Heart left ventricle (tissue), 16 donors: ENCODE results near the gene IFI30. TPM values are rescaled to one million over a fixed set of nuclear protein-coding genes. Genes with fewer than 3 reads are reported as not detected.

ENCODE experiments used
- ATAC-seq, 4 donors: fragments of 200-7000 bp; cut with Tn5 transposase; one replicate each; pipeline ENCODE4 v1.9.1; 2020 to 2022; ENCODE audit warnings: moderate library complexity in 4 of 4, mild to moderate bottlenecking in 3 of 4, moderate number of reproducible peaks in 1 of 4
- DNase-seq, 5 donors: peaks; one replicate each; pipeline ENCODE4 v3.0.0-alpha.2; 2020
- H3K27ac ChIP-seq, 12 donors: fragments of 200-600 bp; sonication (generic) in 4 of 12; one replicate each; pipeline versions ENCODE4 v1.5.0 to v1.8.0; 2016 to 2022; ENCODE audit warnings: mild to moderate bottlenecking in 2 of 12
- H3K27me3 ChIP-seq, 9 donors: fragments of 200-600 bp; sonication (generic) in 2 of 9; one replicate each; pipeline versions ENCODE4 v1.5.1 to v1.8.0; 2016 to 2022; ENCODE audit warnings: mild to moderate bottlenecking in 3 of 9
- H3K36me3 ChIP-seq, 9 donors: fragments of 200-600 bp; sonication (generic) in 2 of 9; one replicate each; pipeline versions ENCODE4 v1.5.0 to v1.8.0; 2018 to 2022; ENCODE audit warnings: mild to moderate bottlenecking in 2 of 9
- H3K4me1 ChIP-seq, 12 donors: fragments of 200-600 bp; sonication (generic) in 4 of 12; one replicate each; pipeline versions ENCODE4 v1.5.0 to v1.8.0; 2016 to 2022; ENCODE audit warnings: mild to moderate bottlenecking in 3 of 12
- H3K4me3 ChIP-seq, 12 donors: fragments of 200-600 bp; sonication (generic) in 4 of 12; one replicate each; pipeline versions ENCODE4 v1.5.0 to v1.8.0; 2017 to 2022; ENCODE audit warnings: mild to moderate bottlenecking in 9 of 12, moderate library complexity in 4 of 12
- H3K9me3 ChIP-seq, 12 donors: fragments of 200-600 bp; sonication (generic) in 4 of 12; one replicate each; pipeline versions ENCODE4 v1.5.0 to v1.8.0; 2016 to 2022; ENCODE audit warnings: mild to moderate bottlenecking in 1 of 12
- CTCF ChIP-seq, 12 donors: fragments of 200-600 bp; sonication (generic) in 4 of 12; IDR thresholded peaks; one replicate each; pipeline versions ENCODE4 v1.5.0 to v1.8.0; 2018 to 2022; ENCODE audit warnings: antibody characterized with exemption in 12 of 12, mild to moderate bottlenecking in 5 of 12
- POLR2A ChIP-seq, 2 donors: fragments of 450-650 bp; IDR thresholded peaks; one replicate each; pipeline ENCODE4 v1.6.1; 2017; ENCODE audit warnings: antibody characterized with exemption in 2 of 2, mild to moderate bottlenecking in 2 of 2, moderate library complexity in 2 of 2
- WGBS, 4 donors: extraction: QIAGEN DNeasy Blood & Tissue Kit in 2 of 4; methylation state at CpG; one replicate each; pipeline versions ENCODE4 v1.1.5 to v1.1.7; 2013 to 2018; 5-methylcytosine and 5-hydroxymethylcytosine counted together
- intact Hi-C, 10 donors: fragments of 100-400 bp; cut with DNase I; formaldehyde crosslinking; loops; one replicate each; pipeline versions ENCODE4 v1.11.1 to v1.14.2; 2022
- polyA plus RNA-seq, 2 donors: library from polyadenylated mRNA; stranded (reverse); fragments of 200-250 nt; gene quantifications; one replicate each; pipeline ENCODE4 v1.2.3, GENCODE V29; 2013
- total RNA-seq, 9 donors: library from RNA; depleted of rRNA in 2 of 9; stranded (reverse); fragments of >200 nt in 2 of 9; fragmentation: NEBNext Ultra II Directional in 3 of 9; extraction: Animal tissue kit (Norgen Biotek cat#: 25700) in 3 of 9; gene quantifications; one replicate each; pipeline versions ENCODE4 v1.1.0 to v1.2.4, GENCODE V29; 2016 to 2023
- donor health status: ischemic (EF 13 %, LVEDD 7.1; RV severe dilation, severe dysfunction).
- donor health status: healthy with polysubstance abuse.
- donor health status: DM: no; HTN: yes; CAD: no.
- donor health status: DM: no; HTN: no; CAD: no.
- donor health status: ischemic (EF 25% LVEDD 6.9; RV normal size, moderate dysfunction).
- donor health status: ischemic (EF 25% LVEDD 5.7; RV mildly dilated, moderate dysfunction).
- donor health status: healthy.
- donor health status: DM: yes; HTN: yes; CAD: no.
- donor health status: ischemic (EF 35%, LVEDD 5.7; RV mildly dilated, moderate dysfunction).
- donor health status: nonischemic (EF 11% LVEDD 7.7; RV severe dilation, severe dysfunction).
- donor health status: DM: yes; HTN: yes; CAD: no.
- donor health status: PGD.
- donor health status: ischemic (EF 29% LVEDD 5.4; RV normal size, mild dysfunction).
- donor health status: nonischemic (EF 23%, LVEDD 6.1; RV moderate dilation, normal function).

The IFI30 gene
- total and polyA plus RNA-seq, 11 donors = 8.9 to 455 (median 15.2) TPM

GRCh38 chr19:18160493-18160970 lies 13.1 kb upstream of the IFI30 start:
- Histone ChIP-seq H3K27me3 (no peaks in the 10 kb centered on the region), H3K9me3 (no peaks in the 10 kb centered on the region), H3K27ac (peak overlapping the region; percentile 69 to 93 (median 84)), H3K4me1 (peaks cover 5 to 47% (median 30%) of the 10 kb centered on the region in 12 donors), H3K36me3 (peaks cover 0 to 45% (median 35%) of the 10 kb centered on the region in 9 donors), H3K4me3 (peak overlapping the region in 11 of 12 donors; percentile 16 to 61 (median 52))
- no peak for TF ChIP-seq POLR2A (IDR thresholded peaks at IDR 0.05)
- intact Hi-C loops = loop anchor here in 3 of 10 donors (2.0 to 5.0 kb wide), 2 partner anchors 44 to 48 kb away; no protein-coding TSS in a partner anchor
- WGBS, 4 donors = 46 to 55% (median 52%) methylated on average over 10 to 13 of the region's 13 CpGs
- ATAC-seq = peak; percentile 16 to 40 (median 21)
- DNase-seq = peak in 2 of 5 donors; percentile 40 to 47

GRCh38 chr19:18160971-18161635 lies 12.5 kb upstream of the IFI30 start:
- no peaks in the 10 kb centered on the region for H3K27me3 ChIP-seq
- peaks cover 5 to 41% (median 27%) of the 10 kb centered on the region in 12 donors for H3K4me1 ChIP-seq
- intact Hi-C loops = loop anchor here in 3 of 10 donors (2.0 to 5.0 kb wide), 2 partner anchors 44 to 49 kb away; no protein-coding TSS in a partner anchor
- WGBS, 4 donors = 2 to 9% (median 5%) methylated on average over 21 to 66 of the region's 66 CpGs
- peak overlapping the region in 11 of 12 donors; percentile 16 to 61 (median 52) for H3K4me3 ChIP-seq
- ATAC-seq = peak; percentile 17 to 80 (median 64)
- no peaks in the 10 kb centered on the region for H3K9me3 ChIP-seq
- H3K36me3 ChIP-seq = peaks cover 0 to 45% (median 36%) of the 10 kb centered on the region in 9 donors
- TF ChIP-seq POLR2A (IDR thresholded peaks at IDR 0.05) = no peak
- peak; percentile 32 to 92 (median 66) for TF ChIP-seq CTCF (IDR thresholded peaks at IDR 0.05)
- H3K27ac ChIP-seq = peak overlapping the region; percentile 69 to 93 (median 84)
- DNase-seq = peak; percentile 68 to 89 (median 76)

GRCh38 chr19:18161636-18162002 lies 12.0 kb upstream of the IFI30 start:
- Histone ChIP-seq H3K27ac (peak overlapping the region in 5 of 12 donors; percentile 13 to 93 (median 84)), H3K4me3 (peak overlapping the region in 9 of 12 donors; percentile 22 to 61 (median 52)), H3K4me1 (peaks cover 3 to 36% (median 23%) of the 10 kb centered on the region in 12 donors), H3K9me3 (no peaks in the 10 kb centered on the region), H3K27me3 (no peaks in the 10 kb centered on the region), H3K36me3 (peaks cover 0 to 48% (median 42%) of the 10 kb centered on the region in 9 donors)
- 62 to 84% (median 69%) methylated on average over 10 to 19 of the region's 19 CpGs for WGBS, 4 donors
- intact Hi-C loops = loop anchor here in 3 of 10 donors (2.0 to 5.0 kb wide), 2 partner anchors 45 to 49 kb away; no protein-coding TSS in a partner anchor
- TF ChIP-seq POLR2A (IDR thresholded peaks at IDR 0.05) = no peak
- peak in 3 of 12 donors; percentile 13 to 39 (median 28) for TF ChIP-seq CTCF (IDR thresholded peaks at IDR 0.05)
- ATAC-seq (peak in 3 of 4 donors; percentile 1 to 13 (median 2)), DNase-seq (peak in 1 of 5 donors; percentile 54)

- intact Hi-C loops = loop anchor here in 2 of 10 donors (5.0 kb wide), 1 partner anchor 52 kb away; no protein-coding TSS in a partner anchor
- H3K27ac ChIP-seq = no peak overlapping the region
- H3K27me3 ChIP-seq = no peaks in the 10 kb centered on the region
- DNase-seq = no peak
- WGBS, 4 donors = 95 to 99% (median 96%) methylated on average over 7 of the region's 7 CpGs
- no peak overlapping the region for H3K4me3 ChIP-seq
- no peak for ATAC-seq
- no peak for TF ChIP-seq CTCF (IDR thresholded peaks at IDR 0.05)
- no peak for TF ChIP-seq POLR2A (IDR thresholded peaks at IDR 0.05)
- peaks cover 0 to 27% (median 13%) of the 10 kb centered on the region in 12 donors for H3K4me1 ChIP-seq
- peaks cover 0 to 72% (median 63%) of the 10 kb centered on the region in 9 donors for H3K36me3 ChIP-seq
- no peaks in the 10 kb centered on the region for H3K9me3 ChIP-seq
Measured at GRCh38 chr19:18164072-18164471, 9.5 kb upstream of the IFI30 start.
